Measurements from ENCODE around the gene DUOX2. TPM values are rescaled to one million over a fixed set of nuclear protein-coding genes. Genes with fewer than 3 reads are reported as not detected.

DUOX2 gene
- total RNA-seq (2021; fragmentation: NEBNext Ultra II Directional; extraction: Animal tissue kit (Norgen Biotek cat#: 25700)) (not detected in 2 replicates), polyA plus RNA-seq (2011; rRNA removed) (0.08 and 0.31 TPM in 2 replicates), polyA minus RNA-seq (2011; rRNA and poly(A)+ RNA removed) (0.02 and 0.09 TPM in 2 replicates)
- polyA plus RNA-seq (2011; cell fraction: cytosol; rRNA removed): 0.03 TPM
- polyA plus RNA-seq (2011; cell fraction: nucleus; rRNA removed): 0.30 TPM
- 0.04 to 0.16 TPM (median 0.08 TPM) in 3 of 4 replicates, not detected in the other for polyA plus RNA-seq (2012, experiment 1 of 2)
- 0.07 TPM for polyA plus RNA-seq (2012, experiment 2 of 2)
- 0.18 TPM for polyA plus RNA-seq (2013, experiment 1 of 2)
- 0.02 TPM for polyA plus RNA-seq (2013, experiment 2 of 2)
- not detected for polyA minus RNA-seq (2011; cell fraction: cytosol; rRNA and poly(A)+ RNA removed)
- polyA minus RNA-seq (2011; cell fraction: nucleus; rRNA and poly(A)+ RNA removed): 0.10 TPM
- long read RNA-seq, experiment 1: 0 reads
- long read RNA-seq, experiment 2: 0 reads

DNA sequence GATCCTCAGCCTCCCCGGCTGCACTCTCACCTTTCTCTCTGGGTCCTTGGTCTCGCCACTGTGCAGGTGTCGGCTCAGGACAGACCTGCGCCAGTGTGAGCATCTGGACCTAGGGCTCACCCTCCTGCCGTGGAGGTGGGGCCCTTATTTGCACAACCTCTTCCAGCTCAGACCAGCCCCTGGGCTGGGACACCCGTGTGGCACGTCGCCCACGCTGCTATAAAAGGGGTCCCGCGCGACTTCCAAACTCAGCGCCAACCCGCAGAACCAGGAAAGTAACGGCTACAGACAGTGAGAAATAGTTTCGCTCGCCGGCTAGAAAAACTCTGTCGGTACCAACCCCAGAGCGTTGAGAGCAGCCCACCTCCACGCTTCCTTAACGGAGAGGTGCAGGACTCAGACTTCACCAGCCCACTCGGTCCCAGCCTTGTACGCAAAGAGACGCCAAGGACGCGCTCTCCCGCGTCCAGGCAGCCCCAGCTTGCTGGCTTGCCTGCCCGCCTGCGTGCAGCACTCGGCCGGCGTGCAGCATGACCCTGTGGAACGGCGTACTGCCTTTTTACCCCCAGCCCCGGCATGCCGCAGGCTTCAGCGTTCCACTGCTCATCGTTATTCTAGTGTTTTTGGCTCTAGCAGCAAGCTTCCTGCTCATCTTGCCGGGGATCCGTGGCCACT, at the start of gene DUOX2, which contains the start of gene DUOXA2:
TSS of gene DUOX2 (minus strand) at position 97 of the 675 bp plus-strand sequence. CDS start 761 bp downstream, outside the sequence.
TSS of gene DUOXA2 (plus strand) at position 251 of the 675 bp plus-strand sequence. CDS start at position 531, 280 bp downstream.
- DNase-seq (ENCODE audit: low read depth in 1 of 2, low spot score in 2 of 2): no peak
- Histone ChIP-seq H4K91ac (replicated peaks; ENCODE audit: insufficient read length, low read length) (no peak within 1 kb of the TSS), H3K4me1 (replicated peaks in 1 of 4; ENCODE audit: control insufficient read depth in 3 of 4, insufficient read depth in 4 of 4, low read length in 3 of 4) (peaks cover 0 to 31% (median 24%) of the 10 kb centered on the region in 4 experiments; a peak in 6 of 7 replicates), H3K9me3 (ENCODE audit: insufficient read depth in 2 of 2, low read depth in 1 of 2, low read length in 1 of 2) (no peaks in the 10 kb centered on the region; a peak in 1 of 4 replicates), H3K4me3 (ENCODE audit: extremely low read depth in 1 of 4, insufficient read depth in 2 of 4, low read depth in 3 of 4, low read length in 4 of 4) (peak within 1 kb of the TSS; percentile 4 to 57 (median 25); a peak in 7 of 8 replicates), H3K14ac (ENCODE audit: insufficient read length) (no peak within 1 kb of the TSS), H3K9ac (replicated peaks in 1 of 4; ENCODE audit: extremely low read depth in 1 of 4, low read depth in 3 of 4, low read length in 3 of 4) (no peak within 1 kb of the TSS), H3K4me2 (ENCODE audit: insufficient read depth in 1 of 2, low read depth in 2 of 2, low read length in 2 of 2) (peak within 1 kb of the TSS; percentile 84 to 85), H3K4ac (replicated peaks; ENCODE audit: insufficient read length, low read depth, low read length) (no peak within 1 kb of the TSS), H2BK120ac (replicated peaks; ENCODE audit: low read depth, low read length) (no peak within 1 kb of the TSS), H3K56ac (replicated peaks; ENCODE audit: insufficient read length, low read depth, low read length) (no peak within 1 kb of the TSS), H3K79me1 (ENCODE audit: low read depth, low read length) (no peaks in the 10 kb centered on the region), H3K23ac (ENCODE audit: insufficient read length) (no peak within 1 kb of the TSS), H4K8ac (ENCODE audit: extremely low read depth, insufficient read depth, low read length) (peak within 1 kb of the TSS; percentile 43; the same call in 1 of the 2 replicates), H3K27ac (ENCODE audit: low read depth, low read length) (no peak within 1 kb of the TSS), H3K36me3 (ENCODE audit: control insufficient read depth in 2 of 4, insufficient read depth in 4 of 4, low read length in 3 of 4) (peaks cover 0 to 7% (median 0%) of the 10 kb centered on the region in 4 experiments; a peak in 1 of 8 replicates), H2BK5ac (ENCODE audit: low read depth, low read length) (no peak within 1 kb of the TSS; the same call in 1 of the 2 replicates), H4K20me1 (replicated peaks in 1 of 2; ENCODE audit: control insufficient read depth in 1 of 2, insufficient read depth in 2 of 2, low read length in 2 of 2) (peaks cover 21 to 44% of the 10 kb centered on the region in 2 experiments), H2BK12ac (ENCODE audit: low read depth, low read length) (peak within 1 kb of the TSS; percentile 68; the same call in 1 of the 2 replicates), H3K27me3 (replicated peaks in 1 of 4; ENCODE audit: control insufficient read depth in 3 of 4, extremely low read depth in 1 of 4, insufficient read depth in 3 of 4, low read length in 3 of 4) (peaks cover 85 to 92% (median 86%) of the 10 kb centered on the region in 4 experiments), H2AFZ (ENCODE audit: low read length) (no peak within 1 kb of the TSS), H2AK5ac (ENCODE audit: low read depth, low read length) (no peak within 1 kb of the TSS), H2BK20ac (ENCODE audit: low read length) (peak within 1 kb of the TSS; percentile 90; the same call in 1 of the 2 replicates), H4K5ac (ENCODE audit: insufficient read length, low read depth, low read length) (no peak within 1 kb of the TSS), H3K23me2 (ENCODE audit: low read depth, low read length) (peaks cover 6% of the 10 kb centered on the region; the same call in 1 of the 2 replicates), H2BK15ac (ENCODE audit: low read length) (peak within 1 kb of the TSS; percentile 88; the same call in 1 of the 2 replicates), H3K79me2 (ENCODE audit: control insufficient read depth in 1 of 2, insufficient read depth in 2 of 2, low read length in 2 of 2) (no peaks in the 10 kb centered on the region), H3K18ac (ENCODE audit: extremely low read depth, low read length) (peak within 1 kb of the TSS; percentile 32; the same call in 1 of the 2 replicates)
- ChIA-PET CTCF (ENCODE audit: partially characterized antibody) (interaction anchor here (0.7 to 5.5 kb wide), 8 partner anchors 11 to 260 kb away, joined by 3 to 45 read pairs (median 4); partner anchors contain the start of genes DUOX1 and DUOXA1), POLR2A (ENCODE audit: partially characterized antibody) (interaction anchor here (1.2 kb wide), 1 partner anchor 50 kb away, joined by 3 read pairs; no protein-coding TSS in a partner anchor)
- TF ChIP-seq EZH2 (IDR thresholded peaks at IDR 0.05; ENCODE audit: low read depth, low read length, severe bottlenecking) (peak; percentile 97), RNF2 (IDR thresholded peaks at IDR 0.05; ENCODE audit: borderline replicate concordance, low read depth, low read length, missing control alignments, poor library complexity, severe bottlenecking) (peak; percentile 64), KDM4A (IDR thresholded peaks at IDR 0.05; ENCODE audit: low read depth, low read length, severe bottlenecking) (no peak), SUZ12 (IDR thresholded peaks at IDR 0.05; ENCODE audit: low read length) (peak; percentile 93)
- 13% methylated on average over 39 of the region's 42 CpGs; no CpG with 5 or more reads in 1 of the 2 experiments for WGBS, 2 experiments (ENCODE audit: extremely low coverage in 1 of 2, insufficient coverage in 1 of 2, insufficient read length in 1 of 2, insufficient replicate concordance in 2 of 2, low coverage in 1 of 2, low lambda C conversion rate in 2 of 2, missing lambda C conversion rate in 1 of 2)
- FAIRE-seq: no peak
